RKO (cell line): ENCODE measurements around the gene SVOP.
A peak's percentile ranks its signal among the peaks of the same experiment; 100 is the strongest.

ENCODE experiments used
- DNase-seq: peaks from one replicate; pipeline ENCODE4 v3.0.0-alpha.2; 2016; ENCODE audit warnings: low spot score

The SVOP gene

GRCh38 chr12:108977360-108977759, 43.5 kb downstream of the SVOP start:
- no peak for DNase-seq

- no peak for DNase-seq
Observed at GRCh38 chr12:108975024-108975593, 45.8 kb downstream of the SVOP start.

- DNase-seq = no peak
Observed at GRCh38 chr12:108973629-108974152, 47.2 kb downstream of the SVOP start.

GRCh38 chr12:108972358-108972757, 48.5 kb downstream of the SVOP start:
- peak; percentile 28 for DNase-seq

- DNase-seq = no peak
Observed at GRCh38 chr12:108969622-108970021, 51.2 kb downstream of the SVOP start.

GRCh38 chr12:108967869-108968540, 52.9 kb downstream of the SVOP start:
- DNase-seq = peak; percentile 63

- no peak for DNase-seq
Observed at GRCh38 chr12:108966378-108967151, 54.3 kb downstream of the SVOP start.

- DNase-seq = no peak
Observed at GRCh38 chr12:108965886-108966285, 55.0 kb downstream of the SVOP start.

GRCh38 chr12:108964371-108965352, 56.2 kb downstream of the SVOP start:
- no peak for DNase-seq

GRCh38 chr12:108962256-108962655, 58.6 kb downstream of the SVOP start:
- no peak for DNase-seq

- no peak for DNase-seq
Observed at GRCh38 chr12:108959748-108960655, 60.9 kb downstream of the SVOP start.

- peak; percentile 76 for DNase-seq
Observed at GRCh38 chr12:108955225-108955835, 65.5 kb downstream of the SVOP start.

GRCh38 chr12:108950991-108951739, 69.7 kb downstream of the SVOP start:
- peak; percentile 33 for DNase-seq

- no peak for DNase-seq
Observed at GRCh38 chr12:108949976-108950375, 70.9 kb downstream of the SVOP start.

GRCh38 chr12:108948367-108948766, 72.5 kb downstream of the SVOP start:
- no peak for DNase-seq

GRCh38 chr12:108947097-108947496, 73.8 kb downstream of the SVOP start:
- no peak for DNase-seq

- DNase-seq = no peak
Observed at GRCh38 chr12:108940138-108940537, 80.7 kb downstream of the SVOP start.

- DNase-seq = peak; percentile 19
Observed at GRCh38 chr12:108939594-108939993, 81.3 kb downstream of the SVOP start.

- DNase-seq = no peak
Observed at GRCh38 chr12:108938247-108938924, 82.5 kb downstream of the SVOP start.
